ENCODE results near the gene RUNX2. TPM values are rescaled to one million over a fixed set of nuclear protein-coding genes. Genes with fewer than 3 reads are reported as not detected.

Gene RUNX2
- total and polyA plus RNA-seq, 3 experiments from 2014 or later = 16.1 to 25.8 (median 25.3) TPM

- Histone ChIP-seq H3K27ac (ENCODE audit: low read depth, low read length) (no peak overlapping the region), H3K4me1 (ENCODE audit: insufficient read depth, low read length) (no peaks in the 10 kb centered on the region), H3K9me3 (ENCODE audit: low read length) (no peaks in the 10 kb centered on the region), H3K4me3 (ENCODE audit: low read length) (no peak overlapping the region), H3K27me3 (ENCODE audit: insufficient read depth, low read length, poor library complexity, severe bottlenecking) (no peaks in the 10 kb centered on the region), H3K36me3 (ENCODE audit: insufficient read depth, low read length) (no peaks in the 10 kb centered on the region)
- Mint-ChIP-seq H3K9me3 (no peaks in the 10 kb centered on the region), H3K36me3 (peaks cover 4 to 25% (median 23%) of the 10 kb centered on the region in 3 donors), H3K4me1 (peaks cover 0 to 31% (median 9%) of the 10 kb centered on the region in 3 donors), H3K27me3 (no peaks in the 10 kb centered on the region), H3K4me3 (no peak overlapping the region), H3K27ac (peak overlapping the region in 1 of 8 donors; percentile 16)
- no peak for DNase-seq
- ChIA-PET POLR2A (no interaction called here), CTCF (no interaction called here)
Measured at GRCh38 chr6:45513843-45514242, 185.7 kb downstream of the RUNX2 start.

DNA sequence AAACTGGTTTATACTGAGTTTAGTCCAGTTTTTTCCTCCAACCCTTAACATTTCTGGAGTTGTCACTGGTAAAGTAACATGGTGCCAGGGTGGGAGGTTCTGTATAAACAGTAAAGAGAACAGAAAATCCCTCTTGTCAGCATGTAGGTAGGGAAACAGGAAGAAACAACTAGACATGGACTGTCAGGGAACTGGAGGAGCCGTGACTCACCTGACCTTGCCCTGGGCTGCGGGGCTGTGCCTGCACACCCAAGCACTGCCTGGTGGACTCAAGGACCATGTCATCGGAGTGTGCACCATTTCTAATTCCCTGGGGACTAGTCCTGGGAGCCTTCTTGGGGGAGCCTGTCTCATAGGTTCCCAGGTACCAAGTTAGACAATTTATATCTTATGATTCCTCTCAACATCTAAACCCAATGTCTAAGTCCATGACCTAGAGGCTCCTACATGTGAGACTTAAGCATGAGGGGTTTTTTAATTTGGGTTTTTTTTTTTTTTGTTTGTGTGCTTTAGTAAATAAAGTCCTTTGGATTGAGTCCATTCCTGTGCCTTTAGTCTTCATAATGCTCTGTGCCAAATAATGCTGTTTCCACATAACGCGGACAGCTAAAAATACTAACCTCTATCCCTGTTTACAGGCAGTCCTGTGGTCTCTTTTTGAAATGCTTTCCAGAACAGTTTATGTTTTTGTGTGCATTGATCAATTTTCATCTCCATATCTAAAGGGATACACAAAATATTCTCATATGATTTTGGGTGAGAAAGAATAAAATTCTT, 186.5 kb downstream of the RUNX2 start:
- ChIA-PET CTCF (no interaction called here), POLR2A (no interaction called here)
- H3K27me3 Mint-ChIP-seq = no peaks in the 10 kb centered on the region
- Histone ChIP-seq H3K4me3 (ENCODE audit: low read length) (no peak overlapping the region), H3K36me3 (ENCODE audit: insufficient read depth, low read length) (no peaks in the 10 kb centered on the region), H3K4me1 (ENCODE audit: insufficient read depth, low read length) (no peaks in the 10 kb centered on the region), H3K27me3 (ENCODE audit: insufficient read depth, low read length, poor library complexity, severe bottlenecking) (no peaks in the 10 kb centered on the region), H3K27ac (ENCODE audit: low read depth, low read length) (no peak overlapping the region), H3K9me3 (ENCODE audit: low read length) (no peaks in the 10 kb centered on the region)
- no peaks in the 10 kb centered on the region for H3K9me3 Mint-ChIP-seq
- H3K36me3 Mint-ChIP-seq = peaks cover 4 to 26% (median 26%) of the 10 kb centered on the region in 3 donors
- no peak for DNase-seq
- H3K4me3 Mint-ChIP-seq = no peak overlapping the region
- peaks cover 0 to 28% (median 6%) of the 10 kb centered on the region in 3 donors for H3K4me1 Mint-ChIP-seq
- no peak overlapping the region for H3K27ac Mint-ChIP-seq

DNA sequence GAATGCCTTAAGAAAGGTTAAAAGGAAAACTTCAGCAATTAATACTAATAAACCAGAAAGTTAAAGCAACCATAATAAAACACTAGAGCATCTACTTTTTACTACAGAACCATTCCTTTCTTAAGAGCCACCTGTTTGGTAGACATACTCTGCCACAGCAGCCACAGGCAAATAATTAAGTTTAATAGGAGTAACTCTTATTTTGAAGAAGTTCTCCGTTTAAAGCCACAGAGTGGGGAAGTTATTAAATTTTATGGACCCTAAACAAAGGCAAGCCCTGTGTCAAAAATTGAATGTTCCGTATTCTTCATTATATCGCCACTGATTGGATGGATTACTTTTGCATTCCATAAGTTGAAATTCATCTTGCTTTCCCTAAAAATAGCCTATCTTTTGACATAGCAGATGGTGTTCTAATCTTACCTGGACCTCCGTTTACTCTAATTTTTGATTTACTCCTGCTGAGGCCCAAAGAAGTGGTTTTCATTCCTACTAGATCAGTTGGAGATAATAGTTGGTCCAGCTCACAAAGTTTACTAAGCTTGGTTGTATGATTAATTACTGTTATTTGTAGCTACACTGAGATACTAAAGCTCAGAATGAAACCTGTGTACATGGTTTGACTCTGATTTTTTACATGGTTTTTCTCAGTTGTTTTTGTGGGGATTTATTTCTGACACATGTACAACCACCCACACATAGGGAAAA, 190.0 kb downstream of the RUNX2 start:
- no peaks in the 10 kb centered on the region for H3K4me1 ChIP-seq (ENCODE audit: insufficient read depth, low read length)
- POLR2A ChIA-PET = no interaction called here
- H3K27me3 ChIP-seq (ENCODE audit: insufficient read depth, low read length, poor library complexity, severe bottlenecking) = no peaks in the 10 kb centered on the region
- H3K36me3 Mint-ChIP-seq = peaks cover 4 to 22% (median 14%) of the 10 kb centered on the region in 3 donors
- H3K27ac ChIP-seq (ENCODE audit: low read depth, low read length) = no peak overlapping the region
- no peaks in the 10 kb centered on the region for H3K9me3 Mint-ChIP-seq
- DNase-seq = no peak
- CTCF ChIA-PET = no interaction called here
- peaks cover 0 to 55% (median 20%) of the 10 kb centered on the region in 3 donors for H3K4me1 Mint-ChIP-seq
- H3K4me3 Mint-ChIP-seq = no peak overlapping the region
- H3K9me3 ChIP-seq (ENCODE audit: low read length) = no peaks in the 10 kb centered on the region
- no peak overlapping the region for H3K4me3 ChIP-seq (ENCODE audit: low read length)
- H3K27ac Mint-ChIP-seq = peak overlapping the region in 1 of 8 donors; percentile 29
- no peaks in the 10 kb centered on the region for H3K27me3 Mint-ChIP-seq
- H3K36me3 ChIP-seq (ENCODE audit: insufficient read depth, low read length) = no peaks in the 10 kb centered on the region

DNA sequence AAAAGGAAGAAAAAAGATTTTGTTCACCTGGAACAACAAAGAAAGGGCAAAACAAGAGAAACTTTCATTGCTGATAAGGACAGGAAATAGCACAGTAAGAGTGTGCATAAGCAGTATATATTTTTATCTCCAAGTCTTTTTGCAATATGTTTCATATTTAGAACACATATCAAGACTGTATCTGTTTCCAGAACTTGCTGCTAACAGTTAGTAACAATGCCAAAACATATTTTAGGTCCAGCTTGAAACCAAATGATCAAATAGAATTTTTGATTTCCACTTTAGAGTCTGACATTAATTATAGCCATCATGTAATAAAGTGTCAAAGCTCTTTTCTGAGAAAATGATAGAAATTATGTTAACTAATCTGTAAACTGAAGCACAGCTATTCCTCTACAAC, 193.1 kb downstream of the RUNX2 start:
- H3K4me1 ChIP-seq (ENCODE audit: insufficient read depth, low read length) = no peaks in the 10 kb centered on the region
- Mint-ChIP-seq H3K9me3 (no peaks in the 10 kb centered on the region), H3K27me3 (no peaks in the 10 kb centered on the region), H3K4me1 (peaks cover 0 to 50% (median 18%) of the 10 kb centered on the region in 3 donors), H3K36me3 (peaks cover 0 to 12% (median 5%) of the 10 kb centered on the region in 3 donors), H3K4me3 (no peak overlapping the region), H3K27ac (peak overlapping the region in 2 of 8 donors; percentile 14 to 78)
- DNase-seq = no peak
- POLR2A ChIA-PET = no interaction called here
- CTCF ChIA-PET = no interaction called here
- H3K4me3 ChIP-seq (ENCODE audit: low read length) = no peak overlapping the region
- H3K27me3 ChIP-seq (ENCODE audit: insufficient read depth, low read length, poor library complexity, severe bottlenecking) = no peaks in the 10 kb centered on the region
- H3K27ac ChIP-seq (ENCODE audit: low read depth, low read length) = no peak overlapping the region
- no peaks in the 10 kb centered on the region for H3K36me3 ChIP-seq (ENCODE audit: insufficient read depth, low read length)
- H3K9me3 ChIP-seq (ENCODE audit: low read length) = no peaks in the 10 kb centered on the region

DNA sequence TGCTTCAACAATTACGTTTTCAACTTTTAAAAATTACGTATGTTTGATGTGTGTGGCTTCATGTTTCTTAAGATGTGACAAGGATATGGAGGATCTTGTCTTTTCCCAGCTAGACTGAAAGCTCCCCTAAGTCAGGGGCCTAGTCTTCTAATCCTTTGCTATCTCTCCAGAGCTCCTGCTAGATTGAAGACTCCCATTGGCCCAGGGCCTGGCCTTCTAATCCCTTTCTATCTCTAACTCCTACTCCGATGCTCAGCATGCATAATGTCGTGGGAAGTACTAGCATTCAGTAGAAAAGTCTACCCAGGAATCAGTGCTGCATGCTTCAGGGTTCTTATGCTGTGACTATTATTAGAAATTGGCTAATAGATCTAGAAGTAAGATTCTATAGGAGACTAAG, 194.4 kb downstream of the RUNX2 start:
- H3K27me3 Mint-ChIP-seq = no peaks in the 10 kb centered on the region
- Histone ChIP-seq H3K36me3 (ENCODE audit: insufficient read depth, low read length) (no peaks in the 10 kb centered on the region), H3K9me3 (ENCODE audit: low read length) (no peaks in the 10 kb centered on the region), H3K27ac (ENCODE audit: low read depth, low read length) (no peak overlapping the region), H3K4me3 (ENCODE audit: low read length) (no peak overlapping the region), H3K27me3 (ENCODE audit: insufficient read depth, low read length, poor library complexity, severe bottlenecking) (no peaks in the 10 kb centered on the region), H3K4me1 (ENCODE audit: insufficient read depth, low read length) (no peaks in the 10 kb centered on the region)
- H3K4me1 Mint-ChIP-seq = peaks cover 0 to 48% (median 19%) of the 10 kb centered on the region in 3 donors
- H3K27ac Mint-ChIP-seq = peak overlapping the region in 1 of 8 donors; percentile 26
- H3K4me3 Mint-ChIP-seq = no peak overlapping the region
- POLR2A ChIA-PET = no interaction called here
- no peaks in the 10 kb centered on the region for H3K9me3 Mint-ChIP-seq
- CTCF ChIA-PET = no interaction called here
- DNase-seq = no peak
- peaks cover 5 to 10% (median 6%) of the 10 kb centered on the region in 3 donors for H3K36me3 Mint-ChIP-seq

- H3K36me3 ChIP-seq (ENCODE audit: insufficient read depth, low read length) = no peaks in the 10 kb centered on the region
- H3K4me1 ChIP-seq (ENCODE audit: insufficient read depth, low read length) = no peaks in the 10 kb centered on the region
- no peaks in the 10 kb centered on the region for H3K27me3 ChIP-seq (ENCODE audit: insufficient read depth, low read length, poor library complexity, severe bottlenecking)
- Mint-ChIP-seq H3K4me1 (peaks cover 0 to 43% (median 6%) of the 10 kb centered on the region in 3 donors), H3K9me3 (no peaks in the 10 kb centered on the region), H3K4me3 (no peak overlapping the region), H3K27ac (peak overlapping the region in 4 of 8 donors; percentile 8 to 61 (median 26)), H3K27me3 (no peaks in the 10 kb centered on the region), H3K36me3 (peaks cover 3 to 13% (median 6%) of the 10 kb centered on the region in 3 donors)
- H3K9me3 ChIP-seq (ENCODE audit: low read length) = no peaks in the 10 kb centered on the region
- H3K27ac ChIP-seq (ENCODE audit: low read depth, low read length) = no peak overlapping the region
- ChIA-PET CTCF (no interaction called here), POLR2A (no interaction called here)
- no peak overlapping the region for H3K4me3 ChIP-seq (ENCODE audit: low read length)
- no peak for DNase-seq
Measured at GRCh38 chr6:45527210-45527609, 199.1 kb downstream of the RUNX2 start.

GRCh38 chr6:45531999-45532595, 204.0 kb downstream of the RUNX2 start:
- Mint-ChIP-seq H3K4me1 (peaks cover 0 to 57% (median 21%) of the 10 kb centered on the region in 3 donors), H3K4me3 (no peak overlapping the region), H3K27ac (peak overlapping the region in 2 of 8 donors; percentile 20 to 84), H3K36me3 (peaks cover 10 to 17% (median 13%) of the 10 kb centered on the region in 3 donors), H3K9me3 (no peaks in the 10 kb centered on the region), H3K27me3 (peaks cover 0 to 2% of the 10 kb centered on the region in 2 donors)
- DNase-seq = no peak
- H3K4me3 ChIP-seq (ENCODE audit: low read length) = no peak overlapping the region
- ChIA-PET CTCF (no interaction called here), POLR2A (interaction anchor here (0.6 to 1.0 kb wide), 2 partner anchors 17 to 579 kb away, joined by 4 read pairs; no protein-coding TSS in a partner anchor)
- no peaks in the 10 kb centered on the region for H3K4me1 ChIP-seq (ENCODE audit: insufficient read depth, low read length)
- no peaks in the 10 kb centered on the region for H3K9me3 ChIP-seq (ENCODE audit: low read length)
- H3K36me3 ChIP-seq (ENCODE audit: insufficient read depth, low read length) = no peaks in the 10 kb centered on the region
- H3K27ac ChIP-seq (ENCODE audit: low read depth, low read length) = no peak overlapping the region
- H3K27me3 ChIP-seq (ENCODE audit: insufficient read depth, low read length, poor library complexity, severe bottlenecking) = no peaks in the 10 kb centered on the region

DNA sequence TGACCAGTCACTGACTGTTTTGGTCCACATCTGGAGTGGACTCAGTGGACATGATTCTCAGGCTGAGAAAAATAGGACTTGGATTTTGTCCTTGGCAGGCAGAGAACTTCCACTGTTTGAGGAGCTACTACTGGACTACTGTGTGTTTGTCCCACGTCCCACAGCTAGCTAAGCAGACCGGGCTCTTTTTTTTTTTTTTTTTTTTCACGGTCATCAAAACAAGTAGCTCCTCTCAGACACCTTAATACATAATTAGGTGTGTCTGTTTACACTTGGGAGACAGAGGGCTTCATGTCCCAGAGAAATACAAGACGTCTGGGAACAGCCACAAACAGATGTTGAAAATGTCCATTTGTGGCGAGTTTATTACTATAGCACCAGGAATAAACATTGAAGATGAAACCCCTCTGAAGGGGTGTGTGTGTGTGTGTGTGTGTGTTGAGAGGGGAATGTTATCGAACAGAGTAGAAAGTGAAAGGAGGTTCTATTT, 204.6 kb downstream of the RUNX2 start:
- Mint-ChIP-seq H3K4me1 (peaks cover 0 to 52% (median 20%) of the 10 kb centered on the region in 3 donors), H3K4me3 (no peak overlapping the region), H3K36me3 (peaks cover 7 to 16% (median 12%) of the 10 kb centered on the region in 3 donors), H3K27me3 (peaks cover 0 to 2% of the 10 kb centered on the region in 2 donors), H3K27ac (peak overlapping the region in 2 of 8 donors; percentile 20 to 84), H3K9me3 (no peaks in the 10 kb centered on the region)
- Histone ChIP-seq H3K27me3 (ENCODE audit: insufficient read depth, low read length, poor library complexity, severe bottlenecking) (no peaks in the 10 kb centered on the region), H3K4me1 (ENCODE audit: insufficient read depth, low read length) (no peaks in the 10 kb centered on the region), H3K4me3 (ENCODE audit: low read length) (no peak overlapping the region), H3K36me3 (ENCODE audit: insufficient read depth, low read length) (no peaks in the 10 kb centered on the region), H3K27ac (ENCODE audit: low read depth, low read length) (no peak overlapping the region), H3K9me3 (ENCODE audit: low read length) (no peaks in the 10 kb centered on the region)
- ChIA-PET CTCF (no interaction called here), POLR2A (no interaction called here)
- DNase-seq = no peak

All from CD8-positive, alpha-beta memory T cell (primary cell).